HepG2 (cell line): ENCODE data around the gene CHST6. TPM values are rescaled to one million over a fixed set of nuclear protein-coding genes. Genes with fewer than 3 reads are reported as not detected.

Experiments used
- CREM ChIP-seq, 2 experiments: sonication (generic) in 1 of 2; formaldehyde crosslinking in 1 of 2; IDR thresholded peaks; 2 replicates each; pipeline versions ENCODE4 v1.4.0 to v1.6.1; 2016 to 2020; ENCODE audit warnings: antibody characterized with exemption in 1 of 2, mild to moderate bottlenecking in 1 of 2, missing genetic modification reagents in 1 of 2
- DBP ChIP-seq: sonication (generic); formaldehyde crosslinking; IDR thresholded peaks from 2 replicates; pipeline ENCODE4 v1.4.0; 2020; ENCODE audit warnings: missing genetic modification reagents; ENCODE audit errors: not compliant biosample characterization
- FOXJ3 ChIP-seq: sonication (generic); formaldehyde crosslinking; IDR thresholded peaks from 2 replicates; pipeline ENCODE4 v1.4.0; 2020; ENCODE audit warnings: missing genetic modification reagents, mild to moderate bottlenecking, borderline replicate concordance
- GATAD1 ChIP-seq: IDR thresholded peaks from 2 replicates; pipeline ENCODE4 v1.6.1; 2016; ENCODE audit warnings: missing genetic modification reagents, missing compliant biosample characterization
- RERE ChIP-seq: IDR thresholded peaks from 2 replicates; pipeline ENCODE4 v1.6.1; 2016; ENCODE audit warnings: low read depth, missing genetic modification reagents, missing compliant biosample characterization
- SKI ChIP-seq: fragments of 450-650 bp; IDR thresholded peaks from one replicate; pipeline ENCODE4 v1.6.1; 2018; ENCODE audit warnings: mild to moderate bottlenecking; ENCODE audit not compliant: partially characterized antibody
- ZGPAT ChIP-seq: IDR thresholded peaks from 2 replicates; pipeline ENCODE4 v1.6.1; 2016; ENCODE audit warnings: mild to moderate bottlenecking
- ZNF10 ChIP-seq: sonication (generic); formaldehyde crosslinking; IDR thresholded peaks from 2 replicates; pipeline ENCODE4 v1.4.0; 2020; ENCODE audit warnings: mild to moderate bottlenecking, low read depth, missing genetic modification reagents, borderline replicate concordance
- ZNF282 ChIP-seq: fragments of 450-650 bp; IDR thresholded peaks from 2 replicates; pipeline ENCODE4 v1.6.1; 2018; ENCODE audit not compliant: partially characterized antibody
- polyA plus RNA-seq, 8 experiments: library from polyadenylated mRNA; depleted of rRNA in 3 of 8; stranded (reverse) in 7 of 8; unstranded in 1 of 8; fragments of >200 nt; fragmentation: Illumina TruSeq in 4 of 8; extraction: Trizol in 4 of 8; gene quantifications; 2 replicates each; pipeline versions ENCODE4 v1.2.1 to v1.2.3, GENCODE V29; 2011 to 2016; ENCODE audit warnings: low read depth in 4 of 8, missing spikeins in 1 of 8, mixed read lengths in 1 of 8; ENCODE audit not compliant: insufficient read depth in 1 of 8
- total RNA-seq, 5 experiments: library from RNA; depleted of rRNA; stranded (reverse); fragments of >200 nt; fragmentation: Illumina TruSeq; extraction: Trizol; gene quantifications; 2 replicates each; pipeline ENCODE4 v1.2.3, GENCODE V29; 2016; ENCODE audit warnings: low read depth in 1 of 5
- TF ChIP-seq, protein P1 (sequence below): sonication (generic); formaldehyde crosslinking; IDR thresholded peaks from 2 replicates; pipeline ENCODE4 v1.8.1; 2023; ENCODE audit warnings: mild to moderate bottlenecking, missing genetic modification reagents
- TF ChIP-seq, protein P2 (sequence below): IDR thresholded peaks from 2 replicates; pipeline ENCODE4 v1.4.0; 2020; ENCODE audit warnings: mild to moderate bottlenecking, missing genetic modification reagents

The CHST6 gene
- total and polyA plus RNA-seq, 2 of the 13 experiments (the other 11 are each of a cell fraction or from before 2014, with no cell fraction given), result 0.18 to 0.91 TPM

GRCh38 chr16:75433732-75434413 lies 61.4 kb downstream of the CHST6 start (continued):
- TF ChIP-seq ZNF10 (CRISPR knock-in tag) (no peak), ZNF282 (no peak), GATAD1 (CRISPR knock-in tag) (no peak; the same call in 1 of the 2 replicates), RERE (CRISPR knock-in tag) (no peak), ZGPAT (no peak), DBP (CRISPR knock-in tag) (no peak), SKI (no peak), FOXJ3 (CRISPR knock-in tag) (peak; percentile 37; the same call in 1 of the 2 replicates), CREM (IDR thresholded peaks at IDR 0.05) (peak; percentile 67), CREM (CRISPR knock-in tag; IDR thresholded peaks at IDR 0.05) (no peak)
- TF ChIP-seq, protein P1, sequence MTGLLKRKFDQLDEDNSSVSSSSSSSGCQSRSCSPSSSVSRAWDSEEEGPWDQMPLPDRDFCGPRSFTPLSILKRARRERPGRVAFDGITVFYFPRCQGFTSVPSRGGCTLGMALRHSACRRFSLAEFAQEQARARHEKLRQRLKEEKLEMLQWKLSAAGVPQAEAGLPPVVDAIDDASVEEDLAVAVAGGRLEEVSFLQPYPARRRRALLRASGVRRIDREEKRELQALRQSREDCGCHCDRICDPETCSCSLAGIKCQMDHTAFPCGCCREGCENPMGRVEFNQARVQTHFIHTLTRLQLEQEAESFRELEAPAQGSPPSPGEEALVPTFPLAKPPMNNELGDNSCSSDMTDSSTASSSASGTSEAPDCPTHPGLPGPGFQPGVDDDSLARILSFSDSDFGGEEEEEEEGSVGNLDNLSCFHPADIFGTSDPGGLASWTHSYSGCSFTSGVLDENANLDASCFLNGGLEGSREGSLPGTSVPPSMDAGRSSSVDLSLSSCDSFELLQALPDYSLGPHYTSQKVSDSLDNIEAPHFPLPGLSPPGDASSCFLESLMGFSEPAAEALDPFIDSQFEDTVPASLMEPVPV, result no peak
- TF ChIP-seq, protein P2, sequence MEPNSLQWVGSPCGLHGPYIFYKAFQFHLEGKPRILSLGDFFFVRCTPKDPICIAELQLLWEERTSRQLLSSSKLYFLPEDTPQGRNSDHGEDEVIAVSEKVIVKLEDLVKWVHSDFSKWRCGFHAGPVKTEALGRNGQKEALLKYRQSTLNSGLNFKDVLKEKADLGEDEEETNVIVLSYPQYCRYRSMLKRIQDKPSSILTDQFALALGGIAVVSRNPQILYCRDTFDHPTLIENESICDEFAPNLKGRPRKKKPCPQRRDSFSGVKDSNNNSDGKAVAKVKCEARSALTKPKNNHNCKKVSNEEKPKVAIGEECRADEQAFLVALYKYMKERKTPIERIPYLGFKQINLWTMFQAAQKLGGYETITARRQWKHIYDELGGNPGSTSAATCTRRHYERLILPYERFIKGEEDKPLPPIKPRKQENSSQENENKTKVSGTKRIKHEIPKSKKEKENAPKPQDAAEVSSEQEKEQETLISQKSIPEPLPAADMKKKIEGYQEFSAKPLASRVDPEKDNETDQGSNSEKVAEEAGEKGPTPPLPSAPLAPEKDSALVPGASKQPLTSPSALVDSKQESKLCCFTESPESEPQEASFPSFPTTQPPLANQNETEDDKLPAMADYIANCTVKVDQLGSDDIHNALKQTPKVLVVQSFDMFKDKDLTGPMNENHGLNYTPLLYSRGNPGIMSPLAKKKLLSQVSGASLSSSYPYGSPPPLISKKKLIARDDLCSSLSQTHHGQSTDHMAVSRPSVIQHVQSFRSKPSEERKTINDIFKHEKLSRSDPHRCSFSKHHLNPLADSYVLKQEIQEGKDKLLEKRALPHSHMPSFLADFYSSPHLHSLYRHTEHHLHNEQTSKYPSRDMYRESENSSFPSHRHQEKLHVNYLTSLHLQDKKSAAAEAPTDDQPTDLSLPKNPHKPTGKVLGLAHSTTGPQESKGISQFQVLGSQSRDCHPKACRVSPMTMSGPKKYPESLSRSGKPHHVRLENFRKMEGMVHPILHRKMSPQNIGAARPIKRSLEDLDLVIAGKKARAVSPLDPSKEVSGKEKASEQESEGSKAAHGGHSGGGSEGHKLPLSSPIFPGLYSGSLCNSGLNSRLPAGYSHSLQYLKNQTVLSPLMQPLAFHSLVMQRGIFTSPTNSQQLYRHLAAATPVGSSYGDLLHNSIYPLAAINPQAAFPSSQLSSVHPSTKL (CRISPR knock-in tag), result peak; percentile 42; the same call in 1 of the 2 replicates
